HG03064 (cell line): ENCODE data around the gene NAA10.

Experiments
- ATAC-seq: cut with Tn5 transposase; IDR thresholded peaks from one replicate; pipeline ENCODE4 v1.9.1; 2021; ENCODE audit warnings: low read depth; ENCODE audit not compliant: unreplicated experiment

NAA10 gene

GRCh38 chrX:153885968-153886903, 48.6 kb downstream of the NAA10 start, which contains the start of gene L1CAM:
TSS of gene L1CAM (minus strand) at chrX:153886173. CDS start at chrX:153875836, 10,337 bp downstream.
- no peak for ATAC-seq

GRCh38 chrX:153885208-153885787, 49.5 kb downstream of the NAA10 start:
- ATAC-seq, result no peak

GRCh38 chrX:153884590-153884989, 50.2 kb downstream of the NAA10 start:
- ATAC-seq, result no peak

- ATAC-seq, result no peak
Measured at GRCh38 chrX:153884136-153884535, 50.7 kb downstream of the NAA10 start.

- no peak for ATAC-seq
Measured at GRCh38 chrX:153883163-153883843, 51.5 kb downstream of the NAA10 start.

- no peak for ATAC-seq
Measured at GRCh38 chrX:153882557-153882956, 52.3 kb downstream of the NAA10 start.

GRCh38 chrX:153882086-153882498, 52.7 kb downstream of the NAA10 start:
- ATAC-seq, result no peak

GRCh38 chrX:153881281-153881680, 53.6 kb downstream of the NAA10 start:
- ATAC-seq, result no peak

- ATAC-seq, result no peak
Measured at GRCh38 chrX:153880440-153880815, 54.4 kb downstream of the NAA10 start.

- ATAC-seq, result no peak
Measured at GRCh38 chrX:153879741-153880439, 54.9 kb downstream of the NAA10 start.
